Measurements from ENCODE around the gene PKDREJ. TPM values are rescaled to one million over a fixed set of nuclear protein-coding genes. Genes with fewer than 3 reads are reported as not detected.

The PKDREJ gene
- total RNA-seq, 1 donor from 2014 or later = not detected

DNA sequence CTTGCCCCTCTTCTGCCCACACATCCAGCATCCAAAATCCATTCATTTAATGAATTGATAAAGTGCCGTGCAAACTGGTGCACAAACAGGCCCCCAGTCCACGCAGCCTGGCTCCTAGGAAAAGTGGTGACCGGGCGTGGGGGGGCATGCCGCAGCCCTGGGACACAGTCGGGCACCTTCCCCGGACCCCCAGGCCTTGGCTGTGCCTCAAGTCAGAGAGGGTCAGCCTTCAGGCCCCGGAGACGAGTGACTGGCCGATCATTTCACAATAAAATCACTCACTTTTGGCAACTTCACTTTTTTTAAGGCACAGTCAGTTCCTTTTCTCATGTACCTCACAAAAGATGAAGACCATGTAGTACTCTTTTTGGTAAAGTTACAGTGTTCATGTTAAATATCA is 21.1 kb downstream of the PKDREJ start:
- Mint-ChIP-seq H3K27me3 (ENCODE audit: unreplicated experiment) (peaks cover 3% of the 10 kb centered on the region), H3K9me3 (ENCODE audit: unreplicated experiment) (no peaks in the 10 kb centered on the region), H3K4me1 (ENCODE audit: unreplicated experiment) (no peaks in the 10 kb centered on the region), H3K4me3 (ENCODE audit: unreplicated experiment) (no peak overlapping the region), H3K36me3 (ENCODE audit: low read depth, unreplicated experiment) (peaks cover 8% of the 10 kb centered on the region), H3K27ac (ENCODE audit: unreplicated experiment) (no peak overlapping the region)
- DNase-seq (ENCODE audit: low spot score) = no peak
- TF ChIP-seq, protein P1, sequence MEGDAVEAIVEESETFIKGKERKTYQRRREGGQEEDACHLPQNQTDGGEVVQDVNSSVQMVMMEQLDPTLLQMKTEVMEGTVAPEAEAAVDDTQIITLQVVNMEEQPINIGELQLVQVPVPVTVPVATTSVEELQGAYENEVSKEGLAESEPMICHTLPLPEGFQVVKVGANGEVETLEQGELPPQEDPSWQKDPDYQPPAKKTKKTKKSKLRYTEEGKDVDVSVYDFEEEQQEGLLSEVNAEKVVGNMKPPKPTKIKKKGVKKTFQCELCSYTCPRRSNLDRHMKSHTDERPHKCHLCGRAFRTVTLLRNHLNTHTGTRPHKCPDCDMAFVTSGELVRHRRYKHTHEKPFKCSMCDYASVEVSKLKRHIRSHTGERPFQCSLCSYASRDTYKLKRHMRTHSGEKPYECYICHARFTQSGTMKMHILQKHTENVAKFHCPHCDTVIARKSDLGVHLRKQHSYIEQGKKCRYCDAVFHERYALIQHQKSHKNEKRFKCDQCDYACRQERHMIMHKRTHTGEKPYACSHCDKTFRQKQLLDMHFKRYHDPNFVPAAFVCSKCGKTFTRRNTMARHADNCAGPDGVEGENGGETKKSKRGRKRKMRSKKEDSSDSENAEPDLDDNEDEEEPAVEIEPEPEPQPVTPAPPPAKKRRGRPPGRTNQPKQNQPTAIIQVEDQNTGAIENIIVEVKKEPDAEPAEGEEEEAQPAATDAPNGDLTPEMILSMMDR (IDR thresholded peaks at IDR 0.05; ENCODE audit: unreplicated experiment) = no peak

DNA sequence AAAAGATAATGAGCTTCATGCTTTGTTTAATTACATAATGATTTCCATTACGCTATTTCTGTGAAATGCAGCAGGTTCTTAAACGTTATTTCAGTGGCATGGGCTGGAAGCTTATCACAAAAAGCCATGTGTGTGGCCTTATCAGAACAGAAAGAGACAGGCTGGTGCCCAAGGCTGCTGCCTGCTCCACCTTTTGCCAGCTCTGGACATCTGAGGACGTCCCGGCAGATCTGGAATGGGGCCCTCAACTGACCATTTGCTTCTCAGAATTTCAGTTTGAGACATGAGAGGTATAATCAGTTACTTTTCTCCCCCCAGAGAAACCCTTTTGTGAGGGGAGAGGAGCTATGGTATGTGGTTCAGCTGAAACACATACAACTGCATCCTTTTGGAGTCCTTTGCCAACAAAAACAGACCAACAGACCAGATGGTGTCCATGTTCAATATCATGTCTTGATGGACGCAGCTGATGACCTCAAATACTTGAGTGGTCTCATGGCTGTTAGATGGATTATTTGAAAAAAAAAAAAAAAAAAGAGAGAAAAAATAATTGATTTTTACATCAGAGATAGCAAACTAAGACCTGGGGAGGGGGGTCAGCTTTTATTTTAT is 21.6 kb downstream of the PKDREJ start:
- Mint-ChIP-seq H3K27me3 (ENCODE audit: unreplicated experiment) (peaks cover 3% of the 10 kb centered on the region), H3K27ac (ENCODE audit: unreplicated experiment) (no peak overlapping the region), H3K4me1 (ENCODE audit: unreplicated experiment) (no peaks in the 10 kb centered on the region), H3K4me3 (ENCODE audit: unreplicated experiment) (no peak overlapping the region), H3K36me3 (ENCODE audit: low read depth, unreplicated experiment) (peaks cover 8% of the 10 kb centered on the region), H3K9me3 (ENCODE audit: unreplicated experiment) (no peaks in the 10 kb centered on the region)
- TF ChIP-seq, protein P1 (IDR thresholded peaks at IDR 0.05; ENCODE audit: unreplicated experiment) = no peak
- no peak for DNase-seq (ENCODE audit: low spot score)

GRCh38 chr22:46240907-46241306 is 22.2 kb downstream of the PKDREJ start:
- Mint-ChIP-seq H3K4me3 (ENCODE audit: unreplicated experiment) (no peak overlapping the region), H3K4me1 (ENCODE audit: unreplicated experiment) (no peaks in the 10 kb centered on the region), H3K27ac (ENCODE audit: unreplicated experiment) (no peak overlapping the region), H3K27me3 (ENCODE audit: unreplicated experiment) (peaks cover 3% of the 10 kb centered on the region), H3K36me3 (ENCODE audit: low read depth, unreplicated experiment) (peaks cover 8% of the 10 kb centered on the region), H3K9me3 (ENCODE audit: unreplicated experiment) (no peaks in the 10 kb centered on the region)
- no peak for DNase-seq (ENCODE audit: low spot score)
- TF ChIP-seq, protein P1 (IDR thresholded peaks at IDR 0.05; ENCODE audit: unreplicated experiment) = no peak

DNA sequence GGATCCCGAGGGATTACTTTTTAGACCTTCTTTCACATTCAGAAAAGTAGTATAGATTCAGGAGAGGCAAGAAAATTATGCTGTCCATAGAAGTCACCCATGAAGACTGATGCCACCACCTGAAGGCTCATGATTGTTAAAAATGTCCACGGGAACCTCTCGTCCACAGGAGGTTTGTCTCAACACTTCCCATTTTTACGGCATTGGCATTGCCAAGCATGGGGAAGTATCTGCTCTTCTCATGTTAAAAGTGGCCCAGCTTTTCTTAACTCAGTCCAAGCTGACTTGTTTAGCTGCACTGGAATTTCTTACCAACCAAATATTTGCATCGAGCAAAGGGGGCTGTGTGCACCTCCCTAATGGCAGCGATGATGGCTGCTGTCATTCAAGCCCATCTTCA is 22.6 kb downstream of the PKDREJ start:
- H3K4me1 Mint-ChIP-seq (ENCODE audit: unreplicated experiment) = no peaks in the 10 kb centered on the region
- H3K27ac Mint-ChIP-seq (ENCODE audit: unreplicated experiment) = no peak overlapping the region
- H3K36me3 Mint-ChIP-seq (ENCODE audit: low read depth, unreplicated experiment) = peaks cover 8% of the 10 kb centered on the region
- peaks cover 3% of the 10 kb centered on the region for H3K27me3 Mint-ChIP-seq (ENCODE audit: unreplicated experiment)
- no peak for DNase-seq (ENCODE audit: low spot score)
- no peaks in the 10 kb centered on the region for H3K9me3 Mint-ChIP-seq (ENCODE audit: unreplicated experiment)
- no peak overlapping the region for H3K4me3 Mint-ChIP-seq (ENCODE audit: unreplicated experiment)
- TF ChIP-seq, protein P1 (IDR thresholded peaks at IDR 0.05; ENCODE audit: unreplicated experiment) = no peak

- TF ChIP-seq, protein P1 (IDR thresholded peaks at IDR 0.05; ENCODE audit: unreplicated experiment) = no peak
- no peak for DNase-seq (ENCODE audit: low spot score)
- no peaks in the 10 kb centered on the region for H3K4me1 Mint-ChIP-seq (ENCODE audit: unreplicated experiment)
- H3K4me3 Mint-ChIP-seq (ENCODE audit: unreplicated experiment) = no peak overlapping the region
- no peak overlapping the region for H3K27ac Mint-ChIP-seq (ENCODE audit: unreplicated experiment)
- no peaks in the 10 kb centered on the region for H3K9me3 Mint-ChIP-seq (ENCODE audit: unreplicated experiment)
- peaks cover 8% of the 10 kb centered on the region for H3K36me3 Mint-ChIP-seq (ENCODE audit: low read depth, unreplicated experiment)
- peaks cover 3% of the 10 kb centered on the region for H3K27me3 Mint-ChIP-seq (ENCODE audit: unreplicated experiment)
Observed at GRCh38 chr22:46240073-46240472, 23.1 kb downstream of the PKDREJ start.
